Activated naive CD8-positive, alpha-beta T cell treated with anti-CD3 and anti-CD28 coated beads, Interleukin-2, amount 50 U/mL, for 16 hours (primary cell): Measurements from ENCODE around the gene ARSJ.
"Not testable (repeated sequence)": the region's sequence is repeated elsewhere in the genome, so short reads cannot be mapped to it uniquely, and the experiment has no call there.

Source experiments
- DNase-seq: peaks from one replicate; pipeline ENCODE4 v3.0.0-alpha.2; 2020; ENCODE audit warnings: low read depth, low spot score

Gene ARSJ

DNA sequence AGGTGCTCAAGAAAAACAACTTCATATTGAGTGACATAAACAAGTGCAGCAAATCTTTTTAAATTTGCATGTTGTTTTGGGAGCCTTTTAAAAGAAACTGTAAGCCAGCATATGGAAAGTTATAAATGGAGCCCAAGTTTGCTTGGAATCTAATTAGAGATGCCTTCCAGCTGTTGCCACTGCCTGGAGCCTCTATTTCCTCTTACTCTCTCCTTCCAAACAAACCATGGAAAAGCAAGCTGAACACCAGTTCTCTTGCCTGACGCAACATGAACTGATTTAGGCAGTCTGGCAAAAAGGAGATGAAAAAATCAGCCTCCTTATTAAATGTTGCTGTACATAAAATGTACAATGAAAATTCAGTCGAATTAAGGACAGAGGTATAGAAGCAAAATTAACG is 21.5 kb downstream of the ARSJ start:
- no peak for DNase-seq

- no peak for DNase-seq
Measured at GRCh38 chr4:113955948-113956347, 23.5 kb downstream of the ARSJ start.

- no peak for DNase-seq
Measured at GRCh38 chr4:113955411-113955810, 24.0 kb downstream of the ARSJ start.

DNA sequence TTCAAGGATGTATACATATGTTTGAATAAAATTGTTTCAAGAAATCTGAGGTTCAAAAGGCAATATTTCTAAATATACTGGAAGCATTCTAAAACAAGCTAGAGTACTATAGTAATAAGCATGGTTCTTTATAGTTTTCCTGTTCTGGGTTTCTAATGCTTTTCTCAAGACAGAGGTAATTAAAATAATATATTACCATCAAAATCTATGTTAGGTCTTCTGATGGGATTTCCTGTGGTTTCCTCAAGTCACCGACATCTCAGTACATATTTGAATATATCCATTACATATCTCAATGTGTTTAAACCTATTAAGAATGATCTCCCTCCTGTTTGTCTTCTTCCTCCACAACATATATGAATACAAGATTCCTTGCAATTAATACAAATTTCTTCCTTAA is 25.6 kb downstream of the ARSJ start:
- no peak for DNase-seq

DNA sequence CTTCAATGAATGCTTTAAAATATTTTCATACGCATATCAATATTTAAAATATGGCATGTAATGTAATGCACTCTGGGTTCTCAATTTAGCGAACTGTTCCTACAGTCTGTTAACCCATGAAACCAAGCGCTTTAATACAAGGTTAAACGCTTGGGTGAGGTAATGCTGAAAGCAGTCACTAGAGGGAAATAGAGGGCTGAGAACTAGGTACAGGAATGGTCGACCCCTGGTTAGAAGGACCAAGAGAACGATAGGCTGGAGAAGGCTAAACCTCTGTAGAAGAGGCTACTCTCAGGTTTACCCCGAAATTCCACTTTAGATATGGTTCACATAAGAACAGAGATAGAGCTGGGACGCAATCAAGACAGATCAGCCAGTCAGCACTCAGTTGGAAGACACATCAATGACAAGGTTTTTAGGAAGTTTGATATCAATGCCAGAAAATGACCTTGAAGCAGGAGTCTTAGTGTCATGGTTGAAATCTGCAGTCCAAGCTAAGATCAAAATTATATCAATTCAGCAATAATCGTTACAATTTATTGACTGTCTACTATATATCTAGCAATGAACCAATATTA is 26.9 kb downstream of the ARSJ start:
- peak; percentile 1 for DNase-seq

GRCh38 chr4:113951263-113951662 is 28.2 kb downstream of the ARSJ start:
- no peak for DNase-seq

GRCh38 chr4:113950207-113950606 is 29.2 kb downstream of the ARSJ start:
- DNase-seq: no peak

DNA sequence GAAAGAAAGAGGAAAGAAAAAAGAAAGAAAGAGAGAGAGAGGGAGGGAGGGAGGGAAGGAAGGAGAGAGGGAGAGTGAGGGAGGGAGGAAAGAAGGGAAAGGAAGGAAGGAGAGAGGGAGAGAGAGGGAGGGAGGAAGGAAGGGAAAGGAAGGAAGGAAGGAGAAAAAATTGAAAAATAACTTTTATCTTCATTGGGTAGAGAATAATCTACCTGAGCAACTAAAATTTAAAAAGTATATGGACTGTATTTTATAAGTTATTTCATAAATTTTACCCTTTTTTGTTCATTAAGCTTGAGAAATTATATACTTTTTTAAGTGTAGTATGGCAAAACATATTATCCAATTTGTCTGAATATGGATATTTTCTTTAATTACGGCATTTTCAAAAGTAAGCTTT is 32.0 kb downstream of the ARSJ start:
- DNase-seq: no peak

DNA sequence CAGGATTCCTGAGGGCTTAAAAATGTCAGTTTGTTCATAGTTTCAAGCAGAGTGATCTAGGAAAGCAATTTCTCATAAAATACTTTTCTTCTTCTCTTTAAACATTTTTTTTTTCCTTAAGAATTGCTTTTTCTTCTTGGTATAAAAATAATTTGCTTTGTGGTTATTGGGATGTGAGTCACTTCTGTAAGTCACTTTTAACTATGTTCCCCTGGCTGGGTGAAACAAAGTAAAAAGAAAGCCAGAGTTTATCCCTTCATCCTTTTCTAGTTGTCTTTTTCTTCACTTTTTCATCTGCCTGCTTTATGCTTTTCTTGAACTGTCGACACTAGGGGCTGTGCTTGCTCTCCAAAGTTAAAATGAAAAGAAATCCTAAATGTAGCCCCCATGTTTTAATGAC is 33.5 kb downstream of the ARSJ start:
- DNase-seq: no peak

DNA sequence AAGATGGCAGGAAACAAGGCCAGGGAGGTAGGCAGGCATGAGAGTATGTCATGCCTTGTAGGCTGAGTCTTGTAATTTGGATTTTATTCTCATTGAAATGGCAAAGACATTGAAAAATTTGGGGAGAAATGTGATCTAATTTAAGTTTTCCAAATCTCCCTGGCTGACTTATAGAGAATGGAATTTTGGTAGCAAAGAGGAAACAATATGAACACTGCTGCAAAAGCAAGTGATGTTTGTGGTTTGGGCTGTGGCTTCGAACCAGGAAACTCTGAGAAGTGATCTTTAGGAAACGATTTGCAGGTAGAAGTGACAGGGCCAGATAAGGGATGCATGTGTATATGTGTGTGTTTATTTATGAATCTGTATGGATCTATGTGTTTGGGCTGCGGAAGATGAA is 35.6 kb downstream of the ARSJ start:
- no peak for DNase-seq

- DNase-seq: no peak
Measured at GRCh38 chr4:113943085-113943484, 36.4 kb downstream of the ARSJ start.

GRCh38 chr4:113941836-113942235 is 37.6 kb downstream of the ARSJ start:
- no peak for DNase-seq

GRCh38 chr4:113940103-113940502 is 39.3 kb downstream of the ARSJ start:
- not testable (repeated sequence) for DNase-seq

GRCh38 chr4:113935190-113935589 is 44.3 kb downstream of the ARSJ start:
- no peak for DNase-seq

- DNase-seq: not testable (repeated sequence)
Measured at GRCh38 chr4:113924706-113925105, 54.7 kb downstream of the ARSJ start.

DNA sequence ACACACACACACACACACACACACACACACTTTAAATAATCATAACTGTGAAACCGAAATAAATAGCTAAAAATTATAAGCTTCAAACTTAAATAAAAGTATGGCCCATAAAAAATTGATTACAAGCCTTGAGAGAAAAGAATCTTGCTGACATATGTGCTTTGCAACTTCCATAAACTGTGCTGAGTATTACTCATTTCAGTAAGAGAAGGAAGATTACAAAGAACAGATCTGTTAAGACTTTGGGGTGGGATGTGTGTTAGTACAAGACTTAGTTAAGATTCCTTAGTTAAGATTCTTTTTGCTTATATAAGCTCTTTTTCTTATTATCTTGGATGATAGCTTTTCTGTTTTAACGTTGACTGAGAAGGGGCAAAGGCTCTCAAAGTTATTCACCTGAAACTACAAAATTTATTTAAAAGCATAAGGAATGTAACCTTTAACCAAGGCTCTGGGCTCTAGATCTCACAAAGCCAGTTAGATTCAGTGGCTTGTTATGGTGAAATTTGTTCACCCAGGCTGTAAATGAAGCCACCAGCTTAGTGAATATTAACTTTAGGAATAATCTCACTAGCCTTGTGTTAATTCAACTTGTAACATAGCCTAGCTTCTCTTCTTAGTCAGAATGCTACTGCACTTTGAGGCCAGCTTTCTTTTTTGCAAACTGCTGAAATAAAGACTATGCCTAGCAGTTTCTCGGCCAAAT is 58.2 kb downstream of the ARSJ start:
- DNase-seq: no peak

- no peak for DNase-seq
Measured at GRCh38 chr4:113919611-113920010, 59.8 kb downstream of the ARSJ start.

DNA sequence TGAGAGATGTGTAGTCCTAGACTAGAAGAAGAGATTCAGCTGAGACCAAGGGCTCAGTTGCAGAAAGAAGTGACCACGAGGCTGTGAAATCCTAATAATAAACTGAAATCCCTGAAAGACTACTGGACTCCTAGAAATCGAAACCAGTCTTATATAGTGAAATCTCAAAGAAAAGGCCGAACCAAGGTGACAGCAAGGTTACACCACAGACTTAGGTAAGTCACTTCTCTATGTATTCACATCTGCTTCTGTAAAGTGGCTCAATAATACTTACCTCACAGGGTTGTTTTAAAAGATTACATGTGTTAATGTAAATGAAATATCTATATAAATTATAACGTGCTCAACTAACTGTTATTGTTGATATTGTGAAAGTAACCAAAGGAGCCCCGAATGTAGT is 60.3 kb downstream of the ARSJ start:
- no peak for DNase-seq

DNA sequence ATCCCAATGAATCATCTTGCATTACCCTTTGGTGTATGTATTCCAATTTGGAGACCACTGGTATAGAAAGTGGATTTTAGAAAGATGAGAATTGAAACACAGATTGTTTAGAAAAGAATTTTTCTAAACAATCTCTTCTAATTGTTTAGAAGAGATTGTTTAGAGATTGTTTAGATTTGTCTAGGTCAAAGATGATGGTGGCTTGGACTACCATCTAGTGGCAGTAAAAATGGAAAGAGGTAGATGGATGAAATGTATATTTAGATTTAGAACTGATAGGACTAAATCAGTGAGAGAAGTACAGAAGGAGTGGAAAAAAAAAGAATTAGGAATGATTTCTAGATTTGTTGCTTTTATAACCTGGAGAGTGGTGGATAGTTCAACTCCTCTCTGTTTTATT is 70.6 kb downstream of the ARSJ start:
- no peak for DNase-seq

DNA sequence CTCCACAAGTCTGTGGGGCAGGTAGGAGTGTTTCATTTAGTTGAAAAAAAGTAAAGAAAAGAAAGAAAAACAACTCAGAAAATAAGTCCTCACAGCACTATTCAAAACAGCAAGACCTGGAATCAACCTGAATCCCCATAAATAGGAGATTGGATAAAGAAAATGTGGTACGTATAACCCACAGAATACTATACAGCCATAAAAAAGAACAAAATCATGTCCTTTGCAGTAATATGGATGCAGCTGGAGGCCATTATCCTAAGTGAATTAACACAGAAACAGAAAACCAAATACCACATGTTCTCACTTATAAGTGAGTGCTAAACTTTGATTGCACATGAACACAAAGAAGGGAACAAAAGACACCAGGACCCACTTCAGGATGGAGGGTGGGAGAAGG is 71.9 kb downstream of the ARSJ start:
- no peak for DNase-seq

DNA sequence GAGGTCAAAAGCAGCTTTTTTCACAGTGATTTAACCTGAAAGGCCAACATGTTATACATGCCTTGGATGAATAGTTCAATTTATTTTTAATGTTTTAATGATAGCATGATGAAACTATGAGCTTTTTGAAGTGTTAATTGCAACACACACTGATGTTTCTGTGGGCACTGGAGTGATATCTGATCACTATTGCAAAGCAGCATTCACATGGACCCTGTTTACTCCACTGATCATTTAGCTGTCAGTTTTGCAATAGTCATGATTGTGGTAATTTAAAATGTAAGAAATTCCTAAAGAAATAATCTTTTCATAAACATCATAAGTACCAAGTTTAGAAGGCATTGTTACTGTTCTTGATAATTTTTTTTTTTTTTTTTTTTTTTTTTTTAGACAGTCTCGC is 74.1 kb downstream of the ARSJ start:
- DNase-seq: no peak

- DNase-seq: no peak
Measured at GRCh38 chr4:113904877-113905276, 74.6 kb downstream of the ARSJ start.

DNA sequence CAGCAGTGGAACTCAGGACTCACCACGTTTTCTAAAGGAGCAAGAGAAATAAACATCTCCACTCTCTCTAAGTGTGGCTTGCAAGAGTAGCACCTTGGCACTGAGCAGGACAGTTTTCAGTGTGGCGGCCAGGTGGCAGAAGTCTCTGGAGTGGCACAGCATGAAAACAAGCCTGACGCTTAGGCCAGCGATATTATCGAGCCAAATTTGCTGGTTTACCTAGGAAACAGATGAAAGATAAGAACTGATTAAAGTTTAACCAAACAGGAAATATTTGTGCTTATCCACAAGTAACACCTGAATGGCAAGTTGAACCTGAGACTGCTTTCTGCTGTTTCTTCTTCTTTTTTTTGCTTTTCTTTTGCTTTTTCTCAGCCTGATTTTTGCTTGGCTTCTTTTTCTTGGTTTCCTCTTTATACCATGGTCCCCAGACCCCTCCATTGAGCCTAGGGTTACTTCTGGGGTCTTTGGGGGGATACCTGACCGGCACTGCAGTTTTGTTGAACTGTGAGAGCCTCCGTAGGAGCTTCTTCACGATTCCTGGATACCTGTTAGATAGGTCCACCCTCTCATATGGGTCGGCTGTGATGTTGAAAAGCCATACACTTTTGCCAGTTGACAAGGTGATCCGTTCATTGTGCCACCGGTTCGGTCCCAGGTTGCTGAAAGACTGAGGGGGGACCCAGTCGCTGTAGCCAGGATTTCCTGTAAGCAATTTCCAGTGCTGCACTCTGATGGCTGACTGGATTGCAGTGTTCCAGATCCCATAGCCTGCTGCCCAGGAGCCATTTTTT is 77.3 kb downstream of the ARSJ start:
- peak; percentile 11 for DNase-seq
